GM23338 (cell line): ENCODE measurements around the gene PRDM2.

Experiments used
- EZH2 ChIP-seq: fragments of 200-600 bp; sonication (generic); IDR thresholded peaks from one replicate; pipeline ENCODE4 v1.8.0; 2017; ENCODE audit warnings: antibody characterized with exemption, mild to moderate bottlenecking, low read depth; ENCODE audit not compliant: unreplicated experiment
- EZH2phosphoT487 ChIP-seq: fragments of 200-600 bp; sonication (generic); IDR thresholded peaks from one replicate; pipeline ENCODE4 v1.8.1; 2018; ENCODE audit warnings: antibody characterized with exemption; ENCODE audit not compliant: unreplicated experiment
- POLR2AphosphoS5 ChIP-seq: IDR thresholded peaks from 2 replicates; pipeline ENCODE4 v1.6.1; 2016; ENCODE audit warnings: antibody characterized with exemption, low read depth
- TF ChIP-seq, protein P1 (sequence below), 2 experiments: fragments of 200-600 bp in 1 of 2; sonication (generic) in 1 of 2; conservative IDR thresholded peaks; 2 replicates each; pipeline versions ENCODE4 v1.5.1 to v1.6.1; 2016 to 2017; ENCODE audit warnings: antibody characterized with exemption in 2 of 2, low read depth in 2 of 2, mild to moderate bottlenecking in 2 of 2, moderate library complexity in 1 of 2

DNA sequence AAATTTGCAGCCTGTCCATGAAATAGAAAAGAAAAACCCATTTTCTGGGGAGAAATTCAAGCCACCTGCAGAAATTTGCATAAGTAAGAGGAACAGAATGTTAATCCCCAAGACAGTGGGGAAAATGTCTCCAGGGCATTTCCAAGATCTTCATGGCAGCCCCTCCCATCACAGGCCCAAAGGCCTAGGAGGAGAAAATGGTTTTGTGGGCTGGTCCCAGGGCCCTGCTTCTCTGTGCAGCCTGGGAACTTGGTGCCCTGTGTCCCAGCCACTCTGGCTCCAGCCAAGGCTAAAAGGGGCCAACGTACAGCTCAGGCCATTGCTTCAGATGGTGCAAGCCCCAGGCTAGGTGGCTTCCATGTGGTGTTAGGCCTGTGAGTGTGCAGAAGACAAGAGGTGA, 155.6 kb downstream of the PRDM2 start:
- TF ChIP-seq EZH2phosphoT487 (no peak), POLR2AphosphoS5 (no peak), EZH2 (no peak)
- TF ChIP-seq, protein P1, sequence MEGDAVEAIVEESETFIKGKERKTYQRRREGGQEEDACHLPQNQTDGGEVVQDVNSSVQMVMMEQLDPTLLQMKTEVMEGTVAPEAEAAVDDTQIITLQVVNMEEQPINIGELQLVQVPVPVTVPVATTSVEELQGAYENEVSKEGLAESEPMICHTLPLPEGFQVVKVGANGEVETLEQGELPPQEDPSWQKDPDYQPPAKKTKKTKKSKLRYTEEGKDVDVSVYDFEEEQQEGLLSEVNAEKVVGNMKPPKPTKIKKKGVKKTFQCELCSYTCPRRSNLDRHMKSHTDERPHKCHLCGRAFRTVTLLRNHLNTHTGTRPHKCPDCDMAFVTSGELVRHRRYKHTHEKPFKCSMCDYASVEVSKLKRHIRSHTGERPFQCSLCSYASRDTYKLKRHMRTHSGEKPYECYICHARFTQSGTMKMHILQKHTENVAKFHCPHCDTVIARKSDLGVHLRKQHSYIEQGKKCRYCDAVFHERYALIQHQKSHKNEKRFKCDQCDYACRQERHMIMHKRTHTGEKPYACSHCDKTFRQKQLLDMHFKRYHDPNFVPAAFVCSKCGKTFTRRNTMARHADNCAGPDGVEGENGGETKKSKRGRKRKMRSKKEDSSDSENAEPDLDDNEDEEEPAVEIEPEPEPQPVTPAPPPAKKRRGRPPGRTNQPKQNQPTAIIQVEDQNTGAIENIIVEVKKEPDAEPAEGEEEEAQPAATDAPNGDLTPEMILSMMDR (conservative IDR thresholded peaks at IDR 0.05; ENCODE audit: low read depth in 2 of 2): no peak
